Activated CD8-positive, alpha-beta memory T cell treated with anti-CD3 and anti-CD28 coated beads for 48 hours (primary cell): ENCODE results near the gene PSMC3.

Experiments used
- DNase-seq, 3 experiments: peaks; one replicate each; pipeline ENCODE4 v3.0.0-alpha.2; 2020; ENCODE audit warnings: low read depth in 2 of 3, low spot score in 2 of 3

Gene PSMC3

DNA sequence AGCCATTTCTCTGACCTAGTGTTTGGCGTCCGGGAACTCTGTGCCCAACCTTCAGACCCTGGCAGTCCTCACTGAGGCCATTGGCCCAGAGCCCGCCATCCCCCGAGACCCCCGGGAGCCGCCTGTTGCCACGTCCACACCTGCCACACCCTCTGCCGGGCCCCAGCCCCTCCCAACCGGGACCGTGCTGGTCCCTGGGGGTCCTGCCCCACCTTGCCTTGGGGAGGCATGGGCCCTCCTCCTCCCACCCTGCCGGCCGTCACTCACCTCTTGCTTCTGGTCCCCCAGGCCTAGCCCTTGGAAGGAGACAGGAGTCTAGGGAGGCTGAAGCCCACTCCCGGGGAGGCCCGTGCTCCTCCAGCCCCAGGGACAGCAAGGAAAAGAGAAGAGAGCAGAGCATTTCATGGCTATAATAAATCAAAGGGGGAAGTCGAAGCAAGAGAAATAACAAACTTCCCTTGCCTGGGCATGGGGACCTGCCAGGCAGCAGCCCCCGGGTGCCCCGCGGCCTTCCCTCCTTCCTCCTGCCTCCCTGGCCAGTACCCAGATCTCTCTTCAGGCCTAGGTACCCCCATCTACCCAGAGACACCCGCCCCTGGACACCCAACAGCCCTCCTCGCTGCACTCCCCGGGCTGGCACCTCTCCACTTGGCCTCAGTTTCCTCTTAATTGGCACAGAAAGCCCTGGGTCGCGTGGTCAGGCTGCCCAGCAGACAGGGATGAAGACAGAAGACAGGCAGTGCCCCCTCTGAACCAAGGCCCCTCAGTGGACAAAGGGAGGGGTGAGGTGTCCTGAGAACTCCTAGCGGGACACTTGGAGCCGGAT, 30.8 kb downstream of the PSMC3 start:
- DNase-seq, result peak in 1 of 3 experiments; percentile 14

DNA sequence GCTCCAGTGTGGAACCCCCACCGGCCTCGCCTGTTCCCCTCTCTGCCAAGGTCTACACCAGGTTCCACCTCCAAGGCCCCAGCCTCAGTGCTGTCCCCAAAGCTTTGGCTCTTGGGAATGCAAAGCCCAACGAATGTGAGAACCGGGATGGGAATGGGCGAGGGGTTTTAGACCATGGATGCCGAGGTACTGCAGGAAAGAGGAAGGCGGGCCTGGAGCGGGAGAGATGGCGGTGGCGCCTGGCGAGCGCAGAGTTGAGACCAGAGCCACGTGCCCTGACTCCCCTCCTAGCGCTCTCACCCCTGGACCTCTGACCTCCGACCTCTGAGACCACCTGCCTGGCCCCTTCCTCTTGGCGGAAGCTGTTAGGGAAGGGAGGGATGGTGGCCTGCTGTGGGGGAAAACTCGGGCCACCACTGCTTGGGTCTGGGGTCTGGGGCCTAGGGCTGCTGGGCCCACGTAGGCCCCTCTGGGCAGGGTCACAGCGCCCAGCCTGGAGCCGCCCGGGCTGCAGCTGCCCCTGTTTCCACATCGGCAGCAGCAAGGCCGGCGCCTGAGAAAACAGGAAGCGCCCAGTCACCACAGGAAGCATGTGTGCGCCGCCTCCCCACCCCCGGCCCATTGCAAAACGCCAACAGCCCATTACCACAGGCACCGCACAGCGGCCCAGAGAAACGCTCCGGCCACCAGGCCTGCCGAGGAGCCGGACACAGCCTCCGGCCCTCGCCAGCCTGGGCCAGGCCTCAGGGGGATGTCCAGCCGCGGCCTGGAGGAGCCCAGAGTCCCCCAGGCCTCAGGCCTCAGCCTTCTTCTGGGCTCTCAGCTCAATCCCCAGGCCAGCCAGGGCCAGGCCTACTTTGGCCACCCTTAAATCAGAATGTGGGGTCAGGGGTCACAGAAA, 31.7 kb downstream of the PSMC3 start:
- DNase-seq, result no peak

DNA sequence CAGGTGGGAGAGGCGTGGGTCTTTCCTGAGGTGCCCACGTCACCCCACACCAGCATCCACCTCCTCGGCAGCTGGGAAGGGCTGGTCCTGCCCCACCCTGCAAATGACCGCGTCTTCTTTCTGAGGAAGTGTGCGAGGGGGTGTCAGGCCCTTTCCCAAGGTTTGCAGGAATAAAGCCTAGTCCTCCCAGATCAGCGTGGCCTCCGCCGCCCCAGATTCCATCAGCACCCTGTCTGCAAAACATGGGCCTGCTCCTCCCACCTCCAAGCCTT, 32.3 kb downstream of the PSMC3 start:
- peak in 1 of 3 experiments; percentile 13 for DNase-seq

GRCh38 chr11:47393163-47394049, 32.8 kb downstream of the PSMC3 start:
- DNase-seq, result no peak

DNA sequence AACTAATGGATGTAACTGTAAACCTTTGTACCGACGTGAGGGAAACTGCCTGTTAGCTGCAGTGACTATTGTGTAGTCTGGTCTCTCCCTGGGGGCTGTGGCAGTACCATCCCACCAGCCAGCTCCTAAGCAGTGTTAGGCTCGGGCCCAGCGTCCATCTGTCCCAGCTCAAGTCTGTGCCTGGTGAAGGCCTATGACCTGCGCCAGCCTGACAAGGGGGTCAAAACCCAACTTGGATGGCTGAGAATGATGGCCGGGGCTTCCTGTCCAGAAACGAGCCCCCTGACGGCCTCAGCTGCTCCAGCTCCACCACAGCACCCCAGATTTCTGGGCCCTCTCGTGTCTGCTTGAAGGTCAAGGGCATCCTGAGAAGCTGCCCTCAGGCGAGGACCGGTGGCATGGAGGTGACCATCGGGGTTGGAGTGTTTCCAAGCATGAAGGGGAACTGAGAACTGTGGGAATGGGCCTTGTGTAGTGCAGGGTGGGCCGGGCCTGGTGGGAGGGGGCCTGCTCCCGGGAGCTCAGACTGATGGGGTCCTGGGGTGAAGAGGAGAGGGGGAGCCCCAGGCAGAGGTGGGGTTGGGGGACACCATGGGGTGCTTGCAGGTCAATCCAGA, 33.6 kb downstream of the PSMC3 start:
- no peak for DNase-seq

DNA sequence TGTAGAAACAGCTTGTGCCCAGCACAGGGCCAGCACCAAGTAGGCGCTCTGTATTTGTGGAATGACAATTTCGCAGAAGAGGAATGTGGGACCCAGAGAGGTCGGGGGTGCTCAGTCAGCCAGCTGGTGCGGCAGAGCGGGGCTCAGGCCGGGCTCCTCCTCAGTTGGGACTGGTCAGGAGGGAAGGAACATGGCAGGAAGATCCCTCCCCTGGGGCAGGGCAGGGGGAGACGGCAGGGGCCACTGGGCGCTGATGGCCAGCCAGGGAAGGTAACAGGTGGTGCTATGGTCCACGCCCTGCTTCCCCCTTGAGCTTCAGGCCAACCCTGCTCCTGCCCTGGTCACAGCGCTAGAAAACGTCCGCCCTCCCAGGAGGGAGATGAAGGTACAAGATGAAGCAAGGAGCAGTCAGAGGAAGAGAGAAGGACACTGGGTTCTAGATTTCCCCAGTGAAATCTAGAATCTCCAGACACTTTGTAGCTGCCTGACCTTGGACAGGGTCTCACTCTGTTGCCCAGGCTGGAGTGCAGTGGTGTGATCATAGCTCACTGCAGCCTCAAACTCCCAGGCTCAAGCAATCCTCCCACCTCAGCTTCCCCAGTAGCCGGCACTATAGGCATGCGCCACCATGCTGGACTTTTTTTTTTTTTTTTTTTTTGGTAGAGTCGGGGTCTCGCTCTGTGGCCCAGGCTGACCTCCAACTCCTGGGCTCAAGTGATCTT, 34.4 kb downstream of the PSMC3 start:
- DNase-seq, result no peak

DNA sequence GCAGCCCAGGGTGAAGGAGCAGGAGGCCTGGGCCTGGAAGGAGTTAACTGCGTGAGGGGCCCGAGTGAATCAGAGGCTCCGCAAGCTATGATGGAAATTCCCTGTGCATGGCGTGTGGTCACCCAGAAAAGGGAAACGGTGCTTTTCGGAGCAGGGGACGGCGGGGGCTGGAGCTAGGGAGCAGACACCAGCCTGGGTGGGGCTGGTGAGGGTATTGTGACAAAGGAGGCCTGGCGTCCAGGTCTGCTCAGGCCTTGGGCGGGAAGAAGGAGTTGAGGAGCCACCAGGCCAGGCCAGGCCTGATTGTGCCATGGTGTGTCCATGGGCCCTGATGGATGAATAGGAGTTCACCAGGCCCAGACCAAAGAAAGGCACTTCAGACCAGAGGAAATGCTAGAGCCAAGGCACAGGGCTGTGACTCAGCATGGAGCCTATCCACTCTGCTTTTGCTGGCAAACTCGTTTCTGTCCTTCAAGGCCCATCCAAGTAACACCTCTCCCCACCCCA, 35.1 kb downstream of the PSMC3 start:
- DNase-seq, result no peak

GRCh38 chr11:47390422-47390760, 35.8 kb downstream of the PSMC3 start:
- DNase-seq, result no peak

GRCh38 chr11:47389577-47390421, 36.4 kb downstream of the PSMC3 start:
- DNase-seq, result no peak

- no peak for DNase-seq
Observed at GRCh38 chr11:47388697-47389576, 37.3 kb downstream of the PSMC3 start.

DNA sequence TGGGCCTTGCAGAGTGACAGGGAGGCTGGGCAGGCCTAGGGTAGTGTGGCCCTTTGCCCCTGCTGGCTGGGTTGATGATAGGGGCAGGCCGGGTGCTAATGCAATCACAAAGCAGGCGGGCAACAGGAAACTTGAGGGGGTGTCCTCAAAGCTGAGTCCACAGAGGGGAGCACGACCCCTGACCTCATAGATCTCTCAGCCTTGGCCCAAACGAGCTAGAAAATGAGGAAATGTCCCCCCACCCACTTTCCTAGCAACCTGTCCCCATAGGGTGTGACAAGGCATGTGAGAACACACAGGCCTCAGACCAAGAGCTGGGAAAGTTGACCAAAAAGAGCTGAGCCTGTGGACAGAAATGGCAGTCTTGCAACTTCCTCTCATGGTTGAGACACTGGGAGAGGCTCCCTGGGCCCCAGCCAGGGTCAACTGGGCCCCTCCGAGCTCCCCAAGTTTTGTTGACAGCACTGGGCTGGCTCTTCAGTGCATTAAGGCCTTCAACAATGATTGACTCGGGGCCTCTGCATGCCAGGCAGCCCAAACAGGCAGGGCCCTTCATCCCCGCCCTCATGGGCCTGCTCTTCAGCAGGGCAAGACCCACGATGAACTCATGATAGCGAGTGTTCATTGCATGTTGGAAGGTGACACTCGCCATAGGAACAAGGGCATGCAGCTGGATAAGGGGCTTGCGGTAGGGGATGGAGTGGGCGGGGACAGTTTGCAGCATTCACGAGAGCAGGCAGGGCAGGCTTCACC, 38.1 kb downstream of the PSMC3 start:
- DNase-seq, result no peak

DNA sequence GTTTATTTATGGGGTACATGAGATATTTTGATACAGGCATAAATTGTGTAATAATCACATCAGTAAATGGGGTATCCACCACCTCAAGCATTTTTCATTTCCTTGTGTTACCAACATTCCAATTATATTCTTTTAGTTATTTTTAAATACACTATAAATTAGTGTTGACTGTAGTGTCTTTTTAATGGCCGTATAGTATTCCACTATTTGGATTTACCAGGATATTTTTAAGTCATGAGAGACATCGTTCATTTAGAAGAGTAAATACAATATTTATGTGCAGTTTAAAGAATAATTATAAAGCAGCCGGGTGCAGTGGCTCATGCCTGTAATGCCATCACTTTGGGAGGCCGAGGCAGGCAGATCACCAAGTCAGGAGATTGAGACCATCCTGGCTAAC, 41.7 kb downstream of the PSMC3 start:
- no peak for DNase-seq

GRCh38 chr11:47383071-47383470, 43.2 kb downstream of the PSMC3 start:
- no peak for DNase-seq

- DNase-seq, result no peak
Observed at GRCh38 chr11:47380078-47380477, 46.2 kb downstream of the PSMC3 start.

GRCh38 chr11:47379317-47379716, 46.9 kb downstream of the PSMC3 start:
- DNase-seq, result no peak

GRCh38 chr11:47378836-47379170, 47.4 kb downstream of the PSMC3 start:
- DNase-seq, result no peak

DNA sequence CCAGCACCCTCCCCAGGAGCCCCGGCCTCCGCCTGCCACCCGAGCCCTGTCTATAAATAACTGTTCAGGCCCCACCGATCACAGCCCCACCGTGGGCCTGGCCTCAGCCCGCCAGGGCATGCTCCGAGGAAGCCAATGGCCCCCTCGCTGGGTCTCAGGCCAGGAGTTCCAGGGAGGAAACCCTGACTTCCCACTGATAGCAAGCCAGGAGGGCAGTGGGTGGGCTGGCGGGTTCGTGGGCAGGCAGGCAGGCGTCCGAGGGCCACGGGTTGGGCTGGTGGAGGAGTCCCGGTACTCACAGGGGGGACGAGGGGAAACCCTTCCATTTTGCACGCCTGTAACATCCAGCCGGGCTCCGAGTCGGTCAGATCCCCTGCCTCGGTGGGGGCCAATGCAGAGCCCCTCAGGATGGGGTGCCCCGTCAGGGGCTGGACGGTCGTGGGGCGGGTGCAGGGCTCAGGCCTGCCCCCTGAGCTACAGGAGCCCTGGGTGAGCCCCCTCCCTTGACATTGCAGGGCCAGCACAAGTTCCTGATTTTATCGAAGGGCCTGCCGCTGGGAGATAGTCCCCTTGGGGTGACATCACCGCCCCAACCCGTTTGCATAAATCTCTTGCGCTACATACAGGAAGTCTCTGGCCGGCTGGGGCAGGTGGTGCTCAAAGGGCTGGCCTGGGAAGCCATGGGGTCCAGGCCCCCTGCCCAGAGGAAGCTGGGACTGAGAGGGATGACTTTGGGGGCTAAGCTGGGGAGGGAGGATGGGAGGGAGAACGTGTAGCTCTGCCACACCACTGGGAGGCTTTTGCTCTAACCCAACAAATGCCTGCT, 48.0 kb downstream of the PSMC3 start, which contains the start of gene SPI1:
TSS of gene SPI1 (minus strand) at position 538 of the 826 bp plus-strand sequence. CDS start at position 344, 194 bp downstream.
- no peak for DNase-seq
